HG02798 (cell line): ENCODE results near the gene ADAM8.

Experiments used
- ATAC-seq: cut with Tn5 transposase; IDR thresholded peaks from one replicate; pipeline ENCODE4 v1.9.1; 2021; ENCODE audit warnings: mild to moderate bottlenecking; ENCODE audit not compliant: unreplicated experiment, poor library complexity

Gene ADAM8

DNA sequence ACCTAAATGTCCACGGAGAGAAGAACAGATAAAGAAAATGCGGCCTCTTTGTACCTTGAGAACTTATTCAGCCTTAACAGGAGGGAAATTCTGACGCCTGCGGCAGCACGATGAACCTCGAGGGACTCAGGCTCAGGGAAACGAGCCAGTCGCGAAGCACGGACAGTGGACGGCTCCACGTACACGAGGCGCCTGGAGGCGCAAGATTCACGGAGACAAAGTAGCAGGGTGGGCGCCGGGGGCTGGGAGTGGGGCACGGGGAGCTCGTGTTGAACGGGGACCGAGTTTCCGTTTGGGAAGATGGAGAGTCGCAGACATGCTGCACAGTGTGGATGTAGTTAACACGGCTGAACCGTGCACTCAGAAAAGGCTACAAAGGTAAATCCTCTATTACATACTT is 59.9 kb downstream of the ADAM8 start:
- no peak for ATAC-seq

- no peak for ATAC-seq
These were observed 61.1 kb downstream of the ADAM8 start for GRCh38 chr10:133215586-133215985.

DNA sequence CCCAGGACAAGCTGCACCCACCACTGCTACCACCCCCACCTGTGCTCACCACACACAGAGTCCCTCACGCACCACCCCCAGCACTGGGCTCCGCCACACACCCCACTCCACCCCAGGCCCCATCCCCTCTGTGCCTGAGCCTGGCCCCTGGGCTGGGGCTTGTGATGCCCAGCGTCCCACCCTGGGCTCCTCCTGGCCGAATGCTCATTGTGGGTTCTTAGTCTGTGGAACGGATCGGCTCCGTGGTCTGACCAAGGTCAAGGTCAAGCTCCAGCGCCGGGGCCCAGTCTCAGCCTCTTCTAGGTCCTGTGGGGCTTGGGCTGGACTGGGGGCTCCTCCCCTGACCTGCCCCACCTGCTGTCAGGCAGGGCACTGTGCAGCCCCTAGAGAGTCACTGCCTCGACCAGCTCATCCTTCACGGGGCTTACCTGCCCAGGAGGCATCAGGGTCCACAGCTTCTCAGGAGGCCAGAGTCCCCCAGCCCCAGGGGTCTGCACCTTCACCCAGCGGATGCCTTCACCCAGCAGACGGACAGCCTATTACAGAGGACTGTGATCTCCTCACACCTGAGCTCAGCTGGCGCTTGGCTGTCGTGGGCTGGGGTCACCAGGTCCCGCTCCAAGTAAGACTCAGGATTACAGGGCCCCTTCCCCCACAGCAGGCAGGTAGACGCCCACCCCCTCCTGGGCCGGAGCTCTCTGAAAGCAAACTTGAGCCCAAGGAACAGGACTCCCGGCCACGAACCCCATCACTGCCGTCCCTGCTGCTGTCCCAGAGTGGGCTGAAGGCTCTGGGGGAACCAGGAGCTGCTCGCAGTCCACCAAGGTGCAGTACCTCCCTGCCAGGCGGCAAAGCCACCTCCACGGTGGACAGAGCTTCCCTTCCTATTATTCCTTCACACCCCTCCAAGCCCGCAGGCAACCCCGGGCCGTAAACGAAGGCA is 61.9 kb downstream of the ADAM8 start:
- ATAC-seq: no peak

GRCh38 chr10:133213641-133214467 is 62.8 kb downstream of the ADAM8 start:
- no peak for ATAC-seq

DNA sequence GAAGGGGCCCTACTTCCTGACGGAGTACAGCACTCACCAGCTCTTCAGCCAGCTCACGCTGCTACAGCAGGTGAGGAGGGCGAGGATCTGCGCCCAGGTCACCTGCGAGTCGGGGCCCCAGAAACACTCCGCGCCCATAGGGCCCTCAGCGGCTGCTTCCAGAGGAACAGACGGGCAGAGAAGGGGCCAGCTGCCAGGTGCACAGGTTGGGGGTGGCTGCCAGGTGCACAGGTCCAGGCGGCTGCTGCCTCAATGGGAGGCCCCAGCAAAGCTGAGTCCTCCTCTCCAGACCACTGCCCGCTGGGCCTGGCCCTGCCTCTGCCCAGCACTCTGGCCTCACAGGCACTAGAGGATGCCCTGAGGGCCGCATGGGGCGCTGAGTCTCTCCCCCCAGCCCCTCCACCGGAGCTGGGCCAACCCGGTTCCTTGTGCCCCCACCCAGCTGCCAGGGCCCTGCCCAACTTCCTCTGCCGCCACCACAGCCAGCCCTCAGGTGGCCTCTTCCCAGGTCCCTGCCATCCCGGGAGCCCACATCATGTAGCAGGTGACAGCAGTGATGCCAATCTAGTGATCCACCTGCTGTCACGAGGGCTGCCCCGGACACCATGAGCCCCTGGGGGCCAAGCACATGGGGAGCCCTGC is 63.7 kb downstream of the ADAM8 start:
- ATAC-seq: no peak
